ENCODE results near the gene COLEC12.

Gene COLEC12

DNA sequence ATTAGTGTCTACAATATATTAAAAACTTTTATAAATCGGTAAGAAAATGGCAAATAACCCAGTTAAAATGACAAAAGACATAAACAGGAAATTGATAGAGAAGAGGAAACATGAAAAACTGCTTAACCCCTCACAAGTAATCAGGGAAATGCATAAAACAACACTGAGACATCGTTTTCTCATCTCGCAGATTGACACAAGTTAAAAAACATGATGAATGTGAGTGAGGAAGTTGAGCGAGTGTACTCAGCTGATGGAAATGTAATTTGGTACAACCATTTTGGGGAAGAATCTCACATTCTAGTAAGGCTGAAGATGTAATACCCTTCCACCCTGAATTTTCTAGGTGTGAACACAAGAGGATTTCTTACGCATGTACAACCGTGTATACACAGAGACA is 214.7 kb downstream of the COLEC12 start:
- TF ChIP-seq, protein P1, sequence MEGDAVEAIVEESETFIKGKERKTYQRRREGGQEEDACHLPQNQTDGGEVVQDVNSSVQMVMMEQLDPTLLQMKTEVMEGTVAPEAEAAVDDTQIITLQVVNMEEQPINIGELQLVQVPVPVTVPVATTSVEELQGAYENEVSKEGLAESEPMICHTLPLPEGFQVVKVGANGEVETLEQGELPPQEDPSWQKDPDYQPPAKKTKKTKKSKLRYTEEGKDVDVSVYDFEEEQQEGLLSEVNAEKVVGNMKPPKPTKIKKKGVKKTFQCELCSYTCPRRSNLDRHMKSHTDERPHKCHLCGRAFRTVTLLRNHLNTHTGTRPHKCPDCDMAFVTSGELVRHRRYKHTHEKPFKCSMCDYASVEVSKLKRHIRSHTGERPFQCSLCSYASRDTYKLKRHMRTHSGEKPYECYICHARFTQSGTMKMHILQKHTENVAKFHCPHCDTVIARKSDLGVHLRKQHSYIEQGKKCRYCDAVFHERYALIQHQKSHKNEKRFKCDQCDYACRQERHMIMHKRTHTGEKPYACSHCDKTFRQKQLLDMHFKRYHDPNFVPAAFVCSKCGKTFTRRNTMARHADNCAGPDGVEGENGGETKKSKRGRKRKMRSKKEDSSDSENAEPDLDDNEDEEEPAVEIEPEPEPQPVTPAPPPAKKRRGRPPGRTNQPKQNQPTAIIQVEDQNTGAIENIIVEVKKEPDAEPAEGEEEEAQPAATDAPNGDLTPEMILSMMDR (IDR thresholded peaks at IDR 0.05; ENCODE audit: low read depth, low read length), result no peak
- H3K4me3 ChIP-seq (ENCODE audit: low read depth, low read length), result no peak overlapping the region
- no peaks in the 10 kb centered on the region for H3K27me3 ChIP-seq
- DNase-seq, result no peak
- H3K9me3 ChIP-seq, result no peaks in the 10 kb centered on the region
- no peaks in the 10 kb centered on the region for H3K36me3 ChIP-seq
- no peaks in the 10 kb centered on the region for H3K4me1 ChIP-seq

DNA sequence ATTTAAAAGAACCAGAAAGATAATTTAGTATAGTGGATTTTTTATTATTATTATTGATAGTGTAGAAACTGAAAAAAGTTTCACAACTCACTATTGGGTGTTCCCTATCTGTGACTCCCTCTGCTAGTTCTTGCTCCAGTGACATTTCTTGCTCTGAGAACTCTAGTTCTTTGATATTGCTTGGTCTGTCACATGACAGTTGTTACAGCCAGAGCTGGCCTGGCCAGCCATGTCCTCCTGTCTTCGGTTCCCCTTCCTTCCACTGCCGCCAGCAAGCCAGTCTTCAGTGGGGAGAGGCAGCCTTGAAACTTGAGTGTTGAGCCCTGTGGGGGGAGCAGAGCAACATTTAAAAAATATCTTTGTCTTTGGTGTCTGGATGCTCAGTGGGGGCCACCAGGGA is 225.0 kb downstream of the COLEC12 start:
- Histone ChIP-seq H3K4me3 (ENCODE audit: low read depth, low read length) (no peak overlapping the region), H3K9me3 (no peaks in the 10 kb centered on the region), H3K36me3 (no peaks in the 10 kb centered on the region), H3K4me1 (no peaks in the 10 kb centered on the region), H3K27me3 (no peaks in the 10 kb centered on the region)
- TF ChIP-seq, protein P1 (IDR thresholded peaks at IDR 0.05; ENCODE audit: low read depth, low read length), result no peak
- no peak for DNase-seq

DNA sequence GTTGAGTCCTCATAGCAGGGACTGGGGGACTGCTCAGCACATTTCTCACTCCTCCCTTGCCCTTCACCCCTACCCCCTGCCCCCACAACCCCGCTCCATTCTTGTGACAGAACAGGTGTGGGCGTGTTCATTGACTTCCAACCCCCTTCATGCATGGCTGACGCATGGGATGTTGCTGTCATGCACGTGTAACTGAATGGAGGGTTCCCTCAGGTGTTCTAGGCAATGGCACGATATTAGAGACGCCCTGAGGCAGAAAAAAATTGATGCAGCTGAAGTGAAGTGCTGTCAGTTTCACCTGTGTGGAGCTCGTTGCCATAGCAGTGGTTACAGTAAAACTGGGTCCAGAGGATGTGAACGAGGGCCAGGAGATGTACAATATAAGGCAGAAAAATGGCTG is 226.2 kb downstream of the COLEC12 start:
- TF ChIP-seq, protein P1 (IDR thresholded peaks at IDR 0.05; ENCODE audit: low read depth, low read length), result no peak
- H3K9me3 ChIP-seq, result no peaks in the 10 kb centered on the region
- no peak overlapping the region for H3K4me3 ChIP-seq (ENCODE audit: low read depth, low read length)
- H3K36me3 ChIP-seq, result no peaks in the 10 kb centered on the region
- H3K4me1 ChIP-seq, result no peaks in the 10 kb centered on the region
- no peak for DNase-seq
- H3K27me3 ChIP-seq, result no peaks in the 10 kb centered on the region

DNA sequence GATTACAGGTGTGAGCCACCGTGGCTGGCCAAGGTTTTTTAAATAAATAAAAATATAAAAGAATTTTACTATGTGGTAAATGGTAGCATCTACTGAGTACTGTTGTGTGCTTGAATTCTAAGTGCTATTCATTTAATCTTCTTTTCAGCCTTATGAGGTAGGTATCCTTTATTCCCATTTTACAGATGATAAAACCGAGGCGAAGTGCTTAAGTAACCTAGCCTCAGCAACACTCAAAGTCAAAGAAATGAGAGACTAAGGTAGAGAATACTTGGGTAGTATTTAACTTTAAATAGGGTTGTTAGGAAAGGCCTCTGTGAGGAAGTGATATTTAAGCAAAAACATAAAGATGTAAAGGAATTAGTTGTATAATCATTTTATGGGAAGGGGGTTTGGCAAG is 227.0 kb downstream of the COLEC12 start:
- Histone ChIP-seq H3K9me3 (no peaks in the 10 kb centered on the region), H3K27me3 (no peaks in the 10 kb centered on the region), H3K36me3 (no peaks in the 10 kb centered on the region), H3K4me1 (no peaks in the 10 kb centered on the region), H3K4me3 (ENCODE audit: low read depth, low read length) (no peak overlapping the region)
- TF ChIP-seq, protein P1 (IDR thresholded peaks at IDR 0.05; ENCODE audit: low read depth, low read length), result no peak
- DNase-seq, result no peak

DNA sequence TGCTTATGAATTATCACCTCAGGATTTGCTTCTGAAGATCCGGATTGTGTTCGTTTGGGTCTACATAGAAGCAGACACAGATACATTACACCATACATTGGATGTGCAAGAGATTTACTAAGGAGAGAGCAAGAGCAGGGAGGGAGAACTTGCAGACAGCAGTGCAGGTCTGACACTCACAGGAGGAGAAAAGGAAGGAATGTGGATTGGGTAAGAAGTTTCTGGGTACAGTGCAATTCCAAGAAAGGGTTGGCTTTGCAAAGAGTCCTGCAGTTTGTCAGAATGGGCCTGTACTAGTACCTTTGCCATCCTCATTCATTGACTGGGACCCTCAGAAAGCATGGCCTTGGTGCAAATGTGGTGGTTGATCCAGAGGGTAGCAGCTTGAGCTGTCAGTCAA is 227.9 kb downstream of the COLEC12 start:
- Histone ChIP-seq H3K4me1 (no peaks in the 10 kb centered on the region), H3K36me3 (no peaks in the 10 kb centered on the region), H3K4me3 (ENCODE audit: low read depth, low read length) (no peak overlapping the region), H3K27me3 (no peaks in the 10 kb centered on the region), H3K9me3 (no peaks in the 10 kb centered on the region)
- no peak for DNase-seq
- TF ChIP-seq, protein P1 (IDR thresholded peaks at IDR 0.05; ENCODE audit: low read depth, low read length), result no peak

DNA sequence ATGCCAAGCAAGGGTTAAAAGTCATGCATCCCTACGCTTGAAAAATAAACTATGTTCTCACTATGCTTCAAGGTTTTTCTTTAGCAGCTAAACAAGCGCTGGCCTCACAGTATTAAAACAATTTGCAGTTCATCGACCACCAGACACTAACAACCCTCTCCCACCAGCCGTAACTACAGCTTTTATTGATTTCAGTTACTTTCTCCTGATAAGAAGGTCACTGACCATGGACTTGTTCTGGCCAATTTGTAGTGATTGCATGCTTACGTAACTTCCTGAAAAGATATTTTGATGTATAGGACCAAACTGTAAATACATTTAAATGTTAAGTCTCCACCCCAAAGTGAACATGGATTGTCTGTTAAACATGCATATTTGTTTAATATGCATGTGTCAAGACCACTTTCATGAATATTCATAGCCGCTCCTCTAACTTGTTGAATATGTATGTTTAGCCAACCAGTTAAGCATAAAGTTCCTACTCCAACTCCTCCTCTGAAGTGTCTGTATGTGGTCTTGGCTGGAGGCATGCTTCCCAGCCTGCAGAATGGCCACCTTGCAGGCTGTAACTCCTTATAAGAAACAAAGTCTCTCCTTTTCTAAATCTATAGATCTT is 230.9 kb downstream of the COLEC12 start:
- Histone ChIP-seq H3K4me3 (ENCODE audit: low read depth, low read length) (no peak overlapping the region), H3K9me3 (no peaks in the 10 kb centered on the region), H3K27me3 (no peaks in the 10 kb centered on the region), H3K4me1 (no peaks in the 10 kb centered on the region), H3K36me3 (0 out of 2 replicates have a peak, but pooled peaks cover 1% of the 10 kb centered on the region)
- DNase-seq, result no peak
- TF ChIP-seq, protein P1 (IDR thresholded peaks at IDR 0.05; ENCODE audit: low read depth, low read length), result no peak
